ENCODE data around the gene RAP1A.
"Not testable (repeated sequence)": the region's sequence is repeated elsewhere in the genome, so short reads cannot be mapped to it uniquely, and the experiment has no call there.

Gene RAP1A

DNA sequence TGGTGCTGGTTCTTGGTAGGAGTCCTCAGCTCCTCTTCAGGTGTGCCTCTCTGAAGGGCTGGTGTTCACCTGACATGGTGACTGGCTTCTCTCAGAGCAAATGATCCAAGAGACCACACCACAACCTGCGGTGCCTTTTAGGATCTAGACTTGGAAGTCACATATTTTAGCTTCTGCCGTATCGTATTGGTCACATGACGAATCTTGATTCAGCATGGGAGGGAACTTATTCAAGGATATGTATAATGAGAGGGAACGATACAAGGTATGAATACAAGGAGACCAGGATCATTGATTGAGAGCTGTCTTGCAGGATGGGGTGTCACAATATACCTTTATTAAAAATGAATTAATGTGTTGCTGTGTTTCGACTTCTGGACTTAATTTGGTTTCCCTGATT lies 58.0 kb downstream of the RAP1A start:
- no peak for DNase-seq

DNA sequence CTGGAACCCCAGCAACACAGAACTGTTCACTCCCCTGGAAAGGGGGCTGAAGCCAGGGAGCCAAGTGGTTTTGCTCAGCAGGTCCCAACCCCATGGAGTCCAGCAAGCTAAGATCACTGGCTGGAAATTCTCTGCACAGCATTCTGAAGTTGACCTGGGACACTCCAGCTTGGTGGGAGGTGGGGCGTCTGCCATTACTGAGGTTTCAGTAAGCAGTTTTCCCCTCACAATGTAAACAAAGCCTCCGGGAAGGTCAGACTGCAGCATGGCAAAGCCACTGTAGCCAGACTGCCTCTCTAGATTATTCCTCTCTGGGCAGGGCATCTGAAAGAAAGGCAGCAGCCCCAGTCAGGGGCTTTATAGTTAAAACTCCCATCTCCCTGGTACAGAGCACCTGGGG lies 60.0 kb downstream of the RAP1A start:
- no peak for DNase-seq

DNA sequence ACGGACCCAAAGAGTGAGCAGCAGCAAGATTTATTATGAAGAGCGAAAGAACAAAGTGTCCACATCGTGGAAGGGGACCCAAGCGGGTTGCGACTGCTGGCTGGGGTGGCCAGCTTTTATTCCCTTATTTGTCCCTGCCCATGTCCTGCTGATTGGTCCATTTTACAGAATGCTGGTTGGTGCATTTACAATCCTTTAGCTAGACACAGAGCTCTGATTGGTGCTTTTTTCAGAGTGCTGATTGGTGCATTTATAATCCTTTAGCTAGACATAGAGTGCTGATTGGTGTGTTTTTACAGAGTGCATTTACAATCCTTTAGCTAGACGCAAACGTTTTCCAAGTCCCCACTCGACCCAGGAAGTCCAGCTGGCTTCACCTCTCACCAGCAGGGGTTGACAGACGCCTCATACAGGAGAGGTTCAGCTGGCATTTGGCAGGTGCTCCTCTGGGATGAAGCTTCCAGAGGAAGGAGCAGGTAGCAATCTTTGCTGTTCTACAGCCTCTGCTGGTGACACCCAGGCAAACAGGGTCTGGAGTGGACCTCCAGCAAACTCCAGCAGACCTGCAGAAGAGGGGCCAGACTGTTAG lies 60.7 kb downstream of the RAP1A start:
- not testable (repeated sequence) for DNase-seq

- DNase-seq, result not testable (repeated sequence)
Measured at GRCh38 chr1:111685293-111686153, 65.9 kb downstream of the RAP1A start.

- no peak for DNase-seq
Measured at GRCh38 chr1:111690306-111690617, 70.7 kb downstream of the RAP1A start.

DNA sequence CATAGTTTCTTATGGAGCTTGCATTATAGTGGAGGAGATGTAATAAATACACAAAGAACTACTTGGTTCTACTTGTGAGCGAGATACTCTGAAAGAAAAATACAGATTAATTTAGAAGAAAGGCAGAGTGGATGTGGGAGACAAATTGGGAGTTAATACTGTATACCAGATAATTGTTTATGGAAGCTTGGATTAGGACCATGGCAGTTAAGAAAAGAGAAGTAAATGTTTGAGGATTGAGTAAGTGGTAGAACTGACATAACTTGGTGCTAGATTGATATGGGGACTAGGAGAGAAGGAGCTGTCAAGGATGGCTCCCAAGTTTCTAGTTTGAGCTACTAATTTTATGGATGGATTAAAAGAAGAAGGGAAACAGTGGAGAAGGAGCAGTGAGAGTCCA lies 72.3 kb downstream of the RAP1A start:
- no peak for DNase-seq

DNA sequence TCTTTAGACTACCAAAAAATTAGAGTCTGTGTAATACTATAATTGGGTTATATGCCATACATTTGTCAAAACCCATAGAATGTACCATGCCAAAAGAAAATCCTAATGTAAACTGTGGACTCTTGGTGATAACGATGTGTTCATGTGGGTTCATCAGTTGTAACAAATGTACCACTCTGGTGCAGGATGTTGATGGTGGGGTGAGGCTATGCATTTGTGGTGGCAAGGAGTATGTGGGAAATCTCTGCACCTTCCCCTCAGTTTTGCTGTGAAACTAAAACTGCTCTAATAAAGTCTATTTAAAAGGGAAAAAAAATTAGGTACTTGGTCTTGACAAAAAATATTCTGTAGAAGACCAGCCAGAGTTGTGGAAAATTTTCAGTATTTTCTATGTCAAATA lies 76.2 kb downstream of the RAP1A start:
- no peak for DNase-seq

DNA sequence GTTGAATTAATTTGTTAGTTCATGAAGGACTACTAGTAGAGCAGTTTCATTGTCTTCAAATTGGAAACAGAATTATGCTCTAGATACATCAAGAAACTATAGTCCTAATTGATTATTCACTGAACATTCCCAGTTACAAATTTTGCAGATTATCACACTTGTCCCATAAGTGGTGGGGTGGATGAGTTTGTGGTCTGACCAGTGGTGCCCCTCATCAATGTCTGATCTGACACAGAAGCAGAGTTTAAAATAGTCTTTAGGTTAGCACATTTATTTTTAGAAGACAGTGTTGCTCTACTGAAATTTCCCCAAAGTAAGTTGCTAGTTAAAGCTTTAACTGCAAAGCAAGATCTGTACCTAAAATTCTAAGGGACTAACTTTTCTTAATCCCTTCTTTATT lies 76.7 kb downstream of the RAP1A start:
- no peak for DNase-seq

GRCh38 chr1:111699268-111699667 lies 79.7 kb downstream of the RAP1A start:
- no peak for DNase-seq

GRCh38 chr1:111702504-111703050 lies 83.0 kb downstream of the RAP1A start:
- no peak for DNase-seq

GRCh38 chr1:111704240-111704639 lies 84.7 kb downstream of the RAP1A start:
- no peak for DNase-seq

- no peak for DNase-seq
Measured at GRCh38 chr1:111704776-111705175, 85.2 kb downstream of the RAP1A start.

- no peak for DNase-seq
Measured at GRCh38 chr1:111705841-111706240, 86.3 kb downstream of the RAP1A start.

DNA sequence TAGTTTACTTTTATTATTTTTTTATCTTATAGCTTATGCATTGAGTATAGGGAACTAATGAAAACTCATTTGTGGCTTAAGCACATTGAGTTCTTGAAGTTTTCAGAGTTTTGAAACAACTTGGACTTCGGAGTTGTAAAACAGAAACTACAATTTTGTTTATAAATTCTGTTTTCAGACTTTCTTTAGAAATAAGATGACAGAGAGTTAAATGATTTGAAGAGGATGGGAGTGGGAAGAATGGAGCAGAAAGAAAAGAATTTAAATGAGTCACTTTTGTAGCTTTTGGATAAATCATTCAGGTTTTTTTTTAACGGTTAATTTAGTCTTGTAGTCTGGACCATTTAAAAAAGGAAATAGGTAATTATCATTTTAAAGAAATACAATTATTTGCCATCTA lies 87.3 kb downstream of the RAP1A start:
- no peak for DNase-seq

DNA sequence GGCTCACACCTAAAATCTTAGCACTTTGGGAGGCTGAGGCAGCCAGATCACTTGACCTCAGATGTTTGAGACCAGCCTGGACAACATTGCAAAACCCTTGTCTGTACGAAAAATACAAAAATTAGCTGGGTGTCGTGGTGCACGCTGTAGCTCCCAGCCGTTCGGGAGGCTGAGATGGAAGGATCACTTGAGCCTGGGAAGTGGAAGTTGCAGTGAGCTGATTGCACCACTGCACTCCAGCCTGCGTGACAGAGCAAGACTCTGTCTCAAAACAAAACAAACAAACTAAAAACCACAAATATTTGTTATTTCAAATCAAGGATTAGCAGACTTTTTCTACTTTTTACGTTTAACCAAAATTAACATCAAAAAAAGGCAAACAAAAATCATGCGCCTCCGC lies 88.3 kb downstream of the RAP1A start:
- DNase-seq, result no peak

DNA sequence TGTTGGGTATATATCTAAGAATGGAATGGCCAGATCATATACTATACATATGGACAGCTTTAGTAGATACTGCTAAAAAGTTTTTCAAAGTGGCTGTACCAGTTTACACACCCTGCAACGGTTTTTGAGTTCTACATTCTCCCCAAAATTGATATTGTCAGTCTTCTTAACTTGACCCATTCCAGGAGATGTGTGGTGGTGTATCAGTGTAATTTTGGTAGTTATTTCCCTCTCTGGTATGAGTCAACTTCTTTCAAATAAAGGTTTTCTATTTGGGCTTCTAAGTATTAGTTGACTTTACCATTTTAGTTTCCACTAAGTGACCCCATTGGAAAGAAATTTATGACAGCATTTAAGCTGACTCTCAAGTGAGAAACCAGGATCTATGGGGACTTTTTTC lies 90.4 kb downstream of the RAP1A start:
- DNase-seq, result no peak

- DNase-seq, result no peak
Measured at GRCh38 chr1:111716333-111716732, 96.7 kb downstream of the RAP1A start.

DNA sequence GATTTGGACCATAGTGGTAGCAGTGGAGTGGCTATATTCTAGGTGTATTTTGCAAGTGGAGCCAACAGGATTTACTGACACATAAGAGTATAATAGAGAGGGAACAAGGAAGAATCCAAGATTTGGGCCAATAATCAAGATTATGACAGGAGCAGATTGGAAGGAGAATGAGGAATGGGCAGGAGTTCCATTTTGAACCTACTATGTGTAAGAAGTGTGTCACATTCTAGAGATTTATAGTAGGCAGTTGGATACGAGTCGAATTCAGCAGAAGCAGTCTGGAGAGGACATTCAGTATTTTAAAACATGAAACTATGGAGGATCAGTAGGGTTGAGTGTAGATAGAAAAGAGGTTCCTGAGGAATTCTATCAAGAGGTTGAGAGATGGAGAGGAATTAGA lies 97.9 kb downstream of the RAP1A start:
- no peak for DNase-seq

DNA sequence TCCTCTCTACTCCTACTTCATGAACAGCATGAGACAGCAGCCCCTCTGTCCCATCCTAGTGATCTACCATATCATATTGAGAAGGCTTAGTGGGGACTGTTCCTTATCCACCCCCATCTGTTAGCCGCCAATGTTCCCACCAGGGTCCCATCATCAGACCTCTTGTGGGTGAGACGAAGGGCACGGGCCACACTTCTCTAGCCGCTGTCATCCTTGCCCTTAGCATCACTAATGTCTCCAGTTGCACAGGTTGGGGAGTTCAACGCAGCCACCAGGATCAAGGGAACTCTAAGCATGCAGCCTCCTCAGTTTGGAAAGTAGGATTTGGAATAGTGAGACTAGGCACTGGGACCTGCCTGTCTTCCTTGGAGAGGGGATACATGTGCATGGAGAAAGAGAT lies 99.5 kb downstream of the RAP1A start:
- DNase-seq, result no peak

GRCh38 chr1:111719674-111720132 lies 100.1 kb downstream of the RAP1A start:
- DNase-seq, result no peak

- no peak for DNase-seq
Measured at GRCh38 chr1:111720274-111720976, 100.8 kb downstream of the RAP1A start.

DNA sequence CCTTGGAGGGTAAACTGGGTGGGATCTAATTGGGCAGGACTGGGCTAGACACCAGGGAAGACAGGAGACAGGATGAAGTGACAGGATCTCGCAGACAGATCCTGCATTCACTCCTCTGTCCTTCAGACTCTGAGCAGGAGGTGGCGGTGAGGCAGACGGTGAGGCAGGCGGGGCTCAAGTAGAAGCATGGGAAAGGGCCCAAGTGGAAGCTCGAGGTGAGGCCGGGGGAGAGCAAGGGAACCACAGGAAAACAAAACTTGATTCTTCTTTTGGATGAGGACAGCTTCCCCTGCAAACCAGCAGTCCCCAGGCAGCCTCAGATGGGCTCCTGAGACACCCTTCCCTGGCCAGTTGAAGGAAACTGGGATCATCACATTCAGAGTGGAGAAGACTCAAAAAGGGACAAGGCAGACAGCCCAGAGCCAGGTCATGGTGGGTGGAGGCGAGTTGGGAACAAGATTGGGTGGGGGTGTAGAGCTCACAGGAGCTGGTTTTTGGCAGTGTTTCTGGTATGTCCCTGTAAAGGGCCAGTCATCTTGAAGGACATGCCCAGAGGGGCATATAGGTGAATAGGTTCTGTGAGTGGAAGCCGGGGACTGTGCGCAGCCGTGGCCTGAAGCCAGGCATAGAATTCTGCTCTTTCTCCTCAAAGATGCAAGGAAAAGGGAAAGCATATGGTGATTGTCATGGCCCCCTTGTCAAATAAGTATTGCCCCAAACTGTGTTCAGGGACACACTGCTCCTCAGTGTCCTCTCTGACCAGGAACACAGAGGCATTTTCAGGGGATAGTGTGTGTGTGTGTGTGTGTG lies 101.6 kb downstream of the RAP1A start:
- DNase-seq, result no peak

Data from OCI-M1 (cell line).